PC-3 (cell line): ENCODE measurements around the gene COL4A6. TPM values are rescaled to one million over a fixed set of nuclear protein-coding genes. Genes with fewer than 3 reads are reported as not detected.

Source experiments
- ATAC-seq: fragments of 200-7000 bp; cut with Tn5 transposase; 2 replicates; pipeline ENCODE4 v1.9.1; 2020; ENCODE audit warnings: mild to moderate bottlenecking, moderate library complexity
- BruUV-seq: library from RNA; stranded (reverse); fragments of 400-500 nt; replicated peaks from 2 replicates; lab custom pipeline; 2021; lab: Mats Ljungman, UMichigan
- CTCF ChIA-PET: fragments of 300-600 bp; sonication (Branson Sonifier 250); formaldehyde crosslinking; loops from one replicate; lab custom pipeline; 2022; ENCODE audit warnings: antibody characterized with exemption; lab: Charles Lee
- POLR2A ChIA-PET: fragments of 300-600 bp; sonication (Branson Sonifier 250); formaldehyde crosslinking; loops from one replicate; lab custom pipeline; 2022; ENCODE audit warnings: antibody characterized with exemption; ENCODE audit not compliant: unreplicated experiment; lab: Charles Lee
- DNase-seq: peaks from one replicate; pipeline ENCODE4 v3.0.0-alpha.2; 2015
- H2AFZ ChIP-seq: fragments of 300-600 bp; sonication (generic); 2 replicates; pipeline ENCODE4 v1.6.0; 2016; ENCODE audit warnings: antibody characterized with exemption, low read length
- H3F3A ChIP-seq: fragments of 300-600 bp; sonication (generic); one replicate; pipeline ENCODE4 v1.6.0; 2017; ENCODE audit warnings: antibody characterized with exemption, low read length, control low read depth, mild to moderate bottlenecking; ENCODE audit not compliant: unreplicated experiment
- H3K27ac ChIP-seq: fragments of 300-600 bp; sonication (generic); 2 replicates; pipeline ENCODE4 v1.5.1; 2016; ENCODE audit warnings: mild to moderate bottlenecking, low read length
- H3K27me3 ChIP-seq: fragments of 300-600 bp; sonication (generic); 2 replicates; pipeline ENCODE4 v1.6.1; 2016; ENCODE audit warnings: low read length, mixed read lengths
- H3K36me3 ChIP-seq: fragments of 300-600 bp; sonication (generic); 2 replicates; pipeline ENCODE4 v1.6.1; 2016; ENCODE audit warnings: low read depth, mixed run types, low read length, mixed read lengths
- H3K4me1 ChIP-seq: fragments of 300-600 bp; sonication (generic); 2 replicates; pipeline ENCODE4 v1.5.1; 2016; ENCODE audit warnings: low read length; ENCODE audit not compliant: insufficient read depth
- H3K4me2 ChIP-seq: fragments of 300-600 bp; sonication (generic); 2 replicates; pipeline ENCODE4 v1.6.0; 2016; ENCODE audit warnings: low read length
- H3K4me3 ChIP-seq: fragments of 300-600 bp; sonication (generic); 2 replicates; pipeline ENCODE4 v1.5.1; 2016; ENCODE audit warnings: mild to moderate bottlenecking, low read length, mixed read lengths
- H3K79me2 ChIP-seq: fragments of 300-600 bp; sonication (generic); 2 replicates; pipeline ENCODE4 v1.6.1; 2017; ENCODE audit warnings: low read length, mixed read lengths
- H3K9ac ChIP-seq: fragments of 300-600 bp; sonication (generic); 2 replicates; pipeline ENCODE4 v1.6.0; 2016; ENCODE audit warnings: mild to moderate bottlenecking, low read length
- H3K9me2 ChIP-seq: fragments of 300-600 bp; sonication (generic); replicated peaks from 2 replicates; pipeline ENCODE4 v1.6.1; 2016; ENCODE audit warnings: mixed run types, low read length, mixed read lengths
- H3K9me3 ChIP-seq: fragments of 300-600 bp; sonication (generic); 2 replicates; pipeline ENCODE4 v1.6.1; 2016; ENCODE audit warnings: low read length, mixed read lengths
- H4K20me1 ChIP-seq: fragments of 300-600 bp; sonication (generic); 2 replicates; pipeline ENCODE4 v1.6.1; 2016; ENCODE audit warnings: low read length, mixed read lengths
- EZH2 ChIP-seq: fragments of 300-600 bp; sonication (generic); IDR thresholded peaks from one replicate; pipeline ENCODE4 v1.6.1; 2017; ENCODE audit warnings: antibody characterized with exemption, mild to moderate bottlenecking, low read length; ENCODE audit not compliant: unreplicated experiment
- EZH2phosphoT487 ChIP-seq: fragments of 300-600 bp; sonication (generic); IDR thresholded peaks from 2 replicates; pipeline ENCODE4 v1.6.1; 2018; ENCODE audit warnings: mild to moderate bottlenecking, antibody characterized with exemption, low read length, borderline replicate concordance
- intact Hi-C: fragments of 100-400 bp; cut with micrococcal nuclease; formaldehyde crosslinking; loops from 2 replicates; pipeline ENCODE4 v1.9.0; 2023
- total RNA-seq: library from RNA; depleted of rRNA; stranded (reverse); fragments of >200 nt; gene quantifications from 2 replicates; pipeline ENCODE4 v1.2.3, GENCODE V29; 2014
- TF ChIP-seq, protein P1 (sequence below): fragments of 300-600 bp; sonication (generic); conservative IDR thresholded peaks from 2 replicates; pipeline ENCODE4 v1.5.1; 2017; ENCODE audit warnings: antibody characterized with exemption, low read depth, mild to moderate bottlenecking, low read length

Gene COL4A6
- total RNA-seq, 1 experiment from 2014 or later = 4.4 TPM

- DNase-seq (peak; percentile 77), ATAC-seq (peak; percentile 72)
- H3K79me2 ChIP-seq = no peaks in the 10 kb centered on the region
- no peaks in the 10 kb centered on the region for H3K36me3 ChIP-seq
- TF ChIP-seq EZH2 (no peak), EZH2phosphoT487 (no peak)
- TF ChIP-seq, protein P1, sequence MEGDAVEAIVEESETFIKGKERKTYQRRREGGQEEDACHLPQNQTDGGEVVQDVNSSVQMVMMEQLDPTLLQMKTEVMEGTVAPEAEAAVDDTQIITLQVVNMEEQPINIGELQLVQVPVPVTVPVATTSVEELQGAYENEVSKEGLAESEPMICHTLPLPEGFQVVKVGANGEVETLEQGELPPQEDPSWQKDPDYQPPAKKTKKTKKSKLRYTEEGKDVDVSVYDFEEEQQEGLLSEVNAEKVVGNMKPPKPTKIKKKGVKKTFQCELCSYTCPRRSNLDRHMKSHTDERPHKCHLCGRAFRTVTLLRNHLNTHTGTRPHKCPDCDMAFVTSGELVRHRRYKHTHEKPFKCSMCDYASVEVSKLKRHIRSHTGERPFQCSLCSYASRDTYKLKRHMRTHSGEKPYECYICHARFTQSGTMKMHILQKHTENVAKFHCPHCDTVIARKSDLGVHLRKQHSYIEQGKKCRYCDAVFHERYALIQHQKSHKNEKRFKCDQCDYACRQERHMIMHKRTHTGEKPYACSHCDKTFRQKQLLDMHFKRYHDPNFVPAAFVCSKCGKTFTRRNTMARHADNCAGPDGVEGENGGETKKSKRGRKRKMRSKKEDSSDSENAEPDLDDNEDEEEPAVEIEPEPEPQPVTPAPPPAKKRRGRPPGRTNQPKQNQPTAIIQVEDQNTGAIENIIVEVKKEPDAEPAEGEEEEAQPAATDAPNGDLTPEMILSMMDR = peak; percentile 84
- CTCF ChIA-PET = interaction anchor here (0.6 to 1.0 kb wide), 3 partner anchors 104 to 500 kb away, joined by 3 to 6 read pairs (median 4); no protein-coding TSS in a partner anchor
- H3K9ac ChIP-seq = no peak overlapping the region
- H3K27ac ChIP-seq = no peak overlapping the region
- H3K4me1 ChIP-seq = peaks cover 13% of the 10 kb centered on the region
- peak overlapping the region; percentile 65; the same call in 1 of the 2 replicates for H2AFZ ChIP-seq
- H3K9me3 ChIP-seq = no peaks in the 10 kb centered on the region
- H3K4me3 ChIP-seq = no peak overlapping the region
- no peaks in the 10 kb centered on the region for H4K20me1 ChIP-seq
- H3K4me2 ChIP-seq = peak overlapping the region; percentile 41; the same call in 1 of the 2 replicates
- no peaks in the 10 kb centered on the region for H3F3A ChIP-seq
- POLR2A ChIA-PET = no interaction called here
- H3K9me2 ChIP-seq = no peaks in the 10 kb centered on the region
- no peaks in the 10 kb centered on the region for H3K27me3 ChIP-seq
- intact Hi-C loops = loop anchor here (1.0 to 2.0 kb wide), 3 partner anchors 34 to 1275 kb away; no protein-coding TSS in a partner anchor
- no TSS peak for BruUV-seq
Measured at GRCh38 chrX:108199691-108200090, 238.5 kb downstream of the COL4A6 start.

- H3K9ac ChIP-seq = no peak overlapping the region
- H3K4me1 ChIP-seq = peaks cover 13% of the 10 kb centered on the region
- intact Hi-C loops = loop anchor here (1.0 to 2.0 kb wide), 2 partner anchors 34 to 1276 kb away; no protein-coding TSS in a partner anchor
- H3K79me2 ChIP-seq = no peaks in the 10 kb centered on the region
- H2AFZ ChIP-seq = no peak overlapping the region
- ChIA-PET POLR2A (no interaction called here), CTCF (no interaction called here)
- no peak for ATAC-seq
- H3K27ac ChIP-seq = no peak overlapping the region
- DNase-seq = no peak
- BruUV-seq = no TSS peak
- no peaks in the 10 kb centered on the region for H3K9me2 ChIP-seq
- no peaks in the 10 kb centered on the region for H3K27me3 ChIP-seq
- no peaks in the 10 kb centered on the region for H3K36me3 ChIP-seq
- H3F3A ChIP-seq = no peaks in the 10 kb centered on the region
- H4K20me1 ChIP-seq = no peaks in the 10 kb centered on the region
- H3K9me3 ChIP-seq = no peaks in the 10 kb centered on the region
- H3K4me3 ChIP-seq = no peak overlapping the region
- TF ChIP-seq EZH2 (no peak), EZH2phosphoT487 (no peak)
- TF ChIP-seq, protein P1 = no peak
- 0 out of 2 replicates have a peak overlapping the region, but pooled peaks have one; percentile 41 for H3K4me2 ChIP-seq
Measured at GRCh38 chrX:108199041-108199440, 239.2 kb downstream of the COL4A6 start.

DNA sequence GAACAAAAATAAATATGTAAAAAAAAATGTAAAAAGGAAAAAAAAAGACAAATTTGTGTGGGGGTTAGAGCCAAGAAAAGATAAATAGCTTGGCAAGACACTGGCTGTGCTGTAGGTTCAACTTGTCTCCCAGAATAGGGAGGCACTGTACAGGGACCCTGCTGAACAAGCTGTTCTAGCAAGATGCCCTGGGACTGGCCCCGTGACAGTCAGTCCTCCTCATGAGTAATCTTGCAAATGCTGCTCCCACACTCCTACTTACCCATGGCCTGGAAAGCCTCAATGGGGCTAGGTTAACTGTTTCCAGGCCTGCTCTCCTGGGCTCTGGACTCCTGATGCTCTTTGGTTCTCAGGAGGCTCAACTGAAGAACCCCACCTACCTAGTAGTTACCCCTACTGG lies 239.8 kb downstream of the COL4A6 start:
- DNase-seq (no peak), ATAC-seq (no peak)
- ChIA-PET CTCF (no interaction called here), POLR2A (no interaction called here)
- no peak overlapping the region for H2AFZ ChIP-seq
- no peaks in the 10 kb centered on the region for H4K20me1 ChIP-seq
- no peaks in the 10 kb centered on the region for H3K36me3 ChIP-seq
- H3K9ac ChIP-seq = no peak overlapping the region
- TF ChIP-seq EZH2 = no peak
- no peak for TF ChIP-seq EZH2phosphoT487
- TF ChIP-seq, protein P1 = no peak
- intact Hi-C loops = loop anchor here (2.0 kb wide), 1 partner anchor 1276 kb away; no protein-coding TSS in a partner anchor
- H3K79me2 ChIP-seq = no peaks in the 10 kb centered on the region
- no peaks in the 10 kb centered on the region for H3K27me3 ChIP-seq
- peaks cover 13% of the 10 kb centered on the region for H3K4me1 ChIP-seq
- H3K4me2 ChIP-seq = no peak overlapping the region
- no TSS peak for BruUV-seq
- H3K9me3 ChIP-seq = no peaks in the 10 kb centered on the region
- no peak overlapping the region for H3K4me3 ChIP-seq
- no peak overlapping the region for H3K27ac ChIP-seq
- H3K9me2 ChIP-seq = no peaks in the 10 kb centered on the region
- no peaks in the 10 kb centered on the region for H3F3A ChIP-seq
